GM21576 (cell line): ENCODE data around the gene DEAF1.
"Not testable (repeated sequence)": the region's sequence is repeated elsewhere in the genome, so short reads cannot be mapped to it uniquely, and the experiment has no call there.

Experiments used
- ATAC-seq: cut with Tn5 transposase; IDR thresholded peaks from one replicate; pipeline ENCODE4 v1.9.1; 2021; ENCODE audit warnings: mild to moderate bottlenecking, moderate library complexity; ENCODE audit not compliant: unreplicated experiment

DEAF1 gene

DNA sequence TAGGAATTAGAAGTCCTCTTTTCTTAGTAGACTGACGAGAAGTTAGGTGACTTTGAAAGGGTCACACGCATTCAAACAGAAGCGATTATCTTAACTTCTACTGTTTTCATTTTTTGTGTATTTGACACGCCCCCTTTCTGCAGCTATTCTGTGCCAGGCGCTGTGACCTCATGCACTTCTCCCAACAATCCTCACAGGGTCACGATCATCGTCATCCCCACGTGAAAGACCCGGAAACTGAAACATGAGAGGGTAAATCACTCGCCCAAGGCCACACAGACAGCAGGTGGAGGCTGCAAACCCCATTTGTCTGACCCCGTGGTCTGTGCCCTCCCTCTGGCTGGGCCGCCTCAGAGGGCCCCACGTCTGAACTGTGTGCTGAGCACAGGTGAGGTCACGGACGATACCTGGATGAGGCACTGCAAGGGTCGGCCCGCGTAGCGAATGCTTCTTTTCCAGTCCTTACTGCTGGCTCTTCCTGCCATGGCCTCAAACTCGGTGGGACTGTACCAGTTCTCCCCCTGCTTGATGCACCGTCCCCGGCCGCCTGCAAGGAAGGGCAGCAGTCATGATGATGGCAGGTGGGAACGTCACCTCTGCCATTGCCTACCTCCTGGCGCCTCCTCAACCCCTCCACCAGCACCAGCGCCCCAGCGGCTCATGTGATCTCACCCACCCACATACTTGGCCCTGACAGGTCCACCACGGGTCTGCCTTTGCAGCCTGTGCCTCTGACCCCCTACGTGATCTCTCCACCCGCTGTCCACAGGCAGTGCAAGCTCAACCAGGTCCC is 8.4 kb downstream of the DEAF1 start:
- ATAC-seq = no peak

DNA sequence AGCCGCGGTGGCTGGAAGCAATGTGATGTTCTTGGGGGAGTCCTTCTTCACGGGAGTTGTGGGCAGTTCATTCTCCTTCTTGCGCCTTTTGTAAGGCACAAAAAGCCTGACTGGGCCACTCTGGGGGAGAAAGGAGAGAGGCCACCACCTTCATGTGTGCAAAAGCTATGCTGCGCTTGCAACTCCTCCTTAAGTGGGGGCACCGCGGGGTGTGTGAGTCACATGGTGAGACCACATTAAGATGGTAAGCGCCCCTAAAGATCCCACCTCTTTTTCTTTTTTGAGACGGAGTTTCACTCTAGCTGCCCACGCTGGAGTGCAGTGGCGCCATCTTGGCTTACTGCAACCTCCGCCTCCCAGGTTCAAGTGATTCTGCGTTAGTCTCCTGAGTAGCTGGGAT is 14.1 kb downstream of the DEAF1 start:
- ATAC-seq = no peak

DNA sequence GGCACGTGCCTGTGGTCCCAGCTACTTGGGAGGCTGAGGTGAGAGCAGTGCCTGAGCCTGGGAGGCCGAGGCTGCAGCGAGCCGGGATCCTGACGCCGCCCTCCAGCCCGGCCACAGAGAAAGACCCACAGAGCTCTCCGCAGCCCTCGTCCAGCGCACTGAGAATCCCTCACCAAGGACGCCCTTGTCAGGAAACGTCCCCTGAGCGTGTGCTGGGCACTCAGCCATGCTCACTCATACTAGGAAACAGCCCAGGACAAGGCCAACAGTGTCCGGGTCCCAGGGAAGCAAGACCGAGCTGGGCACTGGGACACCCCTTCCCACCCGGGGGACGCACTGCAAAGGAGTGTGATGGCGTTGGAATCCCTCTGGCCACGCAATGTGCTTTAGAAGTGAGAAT is 14.5 kb downstream of the DEAF1 start:
- ATAC-seq = no peak

GRCh38 chr11:679271-680207 is 15.5 kb downstream of the DEAF1 start:
- no peak for ATAC-seq

DNA sequence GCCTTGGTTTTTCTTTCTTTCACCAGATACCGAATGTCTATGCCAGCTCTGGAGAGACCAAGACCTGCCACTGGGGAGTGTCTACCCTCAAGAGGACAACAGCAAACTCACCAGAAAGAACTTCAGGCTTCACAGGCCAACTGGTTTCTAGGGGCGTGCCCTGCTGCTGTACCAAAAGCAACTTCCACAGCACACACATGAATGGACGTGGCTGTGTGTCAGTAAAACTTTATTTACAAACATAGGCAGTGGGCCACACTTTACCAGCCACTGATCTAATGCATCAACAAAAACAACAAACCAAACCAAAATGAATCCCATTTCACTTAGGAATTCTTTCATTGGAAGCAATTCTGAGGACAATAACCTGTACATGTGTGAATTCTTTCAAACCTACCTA is 16.7 kb downstream of the DEAF1 start:
- ATAC-seq = no peak

DNA sequence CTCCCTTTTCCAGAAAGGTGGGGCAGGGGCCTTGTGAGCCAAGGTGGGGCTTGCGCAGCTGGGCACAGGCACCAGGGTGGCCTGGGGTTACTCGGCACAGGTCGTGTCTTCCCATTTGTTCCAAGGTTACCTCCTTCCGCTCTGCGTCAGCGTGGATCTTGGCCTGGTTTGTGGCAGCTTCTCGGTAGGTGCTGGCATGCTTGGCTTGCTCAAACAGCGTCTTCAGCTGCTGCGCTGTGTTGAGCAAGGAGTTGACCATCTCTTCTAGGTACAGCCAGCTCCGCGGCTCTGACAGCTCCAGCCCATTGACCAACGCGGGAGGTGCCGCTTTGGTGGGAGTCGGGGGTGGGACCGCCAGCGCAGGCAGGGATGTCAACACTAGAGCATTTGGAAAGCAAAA is 20.6 kb downstream of the DEAF1 start:
- ATAC-seq = no peak

DNA sequence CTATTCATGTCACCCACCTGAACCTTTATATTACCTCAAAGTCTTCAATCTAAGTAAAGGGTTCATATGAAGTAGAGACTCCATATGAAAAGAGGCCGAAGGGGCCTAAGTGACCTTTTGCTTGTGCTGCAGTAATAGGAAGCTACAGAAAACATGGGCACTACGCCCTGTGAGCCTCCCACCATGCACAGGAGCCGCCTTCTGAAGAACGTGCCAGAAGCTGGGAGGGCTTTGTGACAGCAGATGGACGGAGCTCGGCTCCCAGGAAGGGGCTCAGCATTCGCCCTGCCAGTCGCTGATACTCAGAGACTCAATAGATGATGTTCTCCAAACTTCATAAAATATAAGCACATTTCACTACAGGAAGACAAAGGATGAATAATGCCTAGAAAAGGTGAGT is 21.2 kb downstream of the DEAF1 start:
- no peak for ATAC-seq

- no peak for ATAC-seq
Observed at GRCh38 chr11:665704-666281, 29.2 kb downstream of the DEAF1 start.

DNA sequence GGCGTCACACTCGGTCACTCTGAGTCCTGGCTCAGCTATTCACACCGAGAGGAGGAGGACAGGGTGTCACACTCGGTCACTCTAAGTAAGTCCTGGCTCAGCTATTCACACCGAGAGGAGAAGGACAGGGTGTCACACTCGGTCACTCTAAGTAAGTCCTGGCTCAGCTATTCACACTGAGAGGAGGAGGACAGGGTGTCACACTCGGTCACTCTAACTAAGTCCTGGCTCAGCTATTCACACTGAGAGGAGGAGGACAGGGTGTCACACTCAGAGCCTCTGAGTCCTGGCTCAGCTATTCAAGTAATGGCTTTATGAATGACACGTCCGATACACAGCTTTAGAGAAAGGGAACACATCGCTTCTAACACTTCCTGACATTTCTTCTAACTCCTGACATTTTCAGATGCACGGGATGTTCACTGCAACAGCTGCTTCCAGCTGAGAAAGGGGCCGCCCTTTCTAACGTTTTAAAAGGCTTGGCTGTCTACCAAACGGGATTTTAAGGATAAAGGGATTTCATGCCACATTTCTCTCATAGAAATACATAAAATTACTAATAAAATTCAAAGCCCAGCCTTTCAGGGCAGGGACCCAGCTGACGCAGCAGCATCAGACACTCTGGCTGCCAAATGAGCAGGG is 29.8 kb downstream of the DEAF1 start:
- ATAC-seq = no peak

DNA sequence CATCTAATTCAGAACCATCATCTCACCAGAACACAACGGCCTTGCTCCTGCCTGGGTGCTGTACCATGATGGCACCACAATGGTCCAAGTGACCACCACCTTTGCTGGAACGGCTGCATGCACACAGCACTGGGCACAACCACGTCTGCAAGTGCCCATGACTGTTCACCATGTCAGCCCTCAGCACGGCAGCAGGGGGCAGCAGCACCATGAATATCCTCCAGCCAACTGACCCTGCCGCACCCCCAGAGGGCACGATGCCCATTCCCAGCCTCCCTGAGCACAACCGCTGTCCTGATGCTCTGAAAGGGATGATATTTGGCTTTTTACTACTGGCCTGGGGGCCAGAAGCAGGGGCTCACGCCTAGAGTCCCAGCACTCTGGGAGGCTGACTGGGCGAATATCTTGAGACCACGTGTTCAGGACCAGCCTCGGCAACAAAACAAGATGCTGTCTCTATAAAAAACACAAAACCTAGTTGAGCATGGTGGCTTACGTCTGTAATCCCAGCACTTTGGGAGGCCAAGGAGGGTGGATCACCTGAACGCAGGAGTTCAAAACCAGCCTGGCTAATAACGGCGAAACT is 32.2 kb downstream of the DEAF1 start:
- ATAC-seq = no peak

GRCh38 chr11:660681-661444 is 34.2 kb downstream of the DEAF1 start:
- ATAC-seq = no peak

DNA sequence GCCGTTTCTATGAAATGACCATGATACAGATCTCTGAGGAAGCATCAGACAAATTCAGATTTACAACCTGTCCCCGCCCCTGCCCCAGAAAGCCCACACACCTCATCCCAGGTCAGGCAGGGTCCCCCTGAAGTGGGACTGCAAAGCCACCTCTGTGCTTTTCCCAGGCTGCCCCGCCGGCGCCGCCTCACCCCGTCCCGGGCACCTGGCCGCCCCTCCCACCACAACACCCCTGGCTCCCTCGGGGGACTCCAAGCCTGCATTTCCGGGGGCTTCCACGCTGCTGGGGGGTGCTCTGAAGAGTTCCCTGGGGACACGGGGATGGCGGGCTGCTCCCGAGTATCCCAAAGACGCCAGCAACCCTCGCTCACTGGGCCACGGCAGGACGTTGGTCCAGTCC is 34.7 kb downstream of the DEAF1 start:
- ATAC-seq = no peak

GRCh38 chr11:659532-660085 is 35.4 kb downstream of the DEAF1 start:
- ATAC-seq = no peak

DNA sequence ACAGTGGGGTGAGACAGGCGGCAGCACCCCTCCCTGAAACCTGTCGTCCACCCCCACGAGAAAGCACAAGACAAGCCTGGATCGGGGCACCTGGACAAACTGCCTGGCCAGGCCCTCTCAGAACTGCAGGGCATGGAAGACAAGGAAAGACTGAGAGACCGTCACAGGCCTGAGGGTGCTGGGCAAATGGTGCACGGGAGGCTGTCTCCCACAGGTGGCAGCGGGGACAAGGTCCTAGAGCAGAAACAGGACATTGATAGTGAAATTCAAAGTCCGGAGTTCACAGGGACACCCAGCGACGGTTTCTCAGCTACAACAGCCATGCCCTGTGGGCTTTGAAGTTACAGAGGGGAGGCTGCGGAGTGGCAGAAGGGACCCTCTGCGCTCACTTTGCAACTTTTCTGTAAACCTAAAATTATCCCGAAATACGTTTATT is 37.3 kb downstream of the DEAF1 start:
- ATAC-seq = no peak

DNA sequence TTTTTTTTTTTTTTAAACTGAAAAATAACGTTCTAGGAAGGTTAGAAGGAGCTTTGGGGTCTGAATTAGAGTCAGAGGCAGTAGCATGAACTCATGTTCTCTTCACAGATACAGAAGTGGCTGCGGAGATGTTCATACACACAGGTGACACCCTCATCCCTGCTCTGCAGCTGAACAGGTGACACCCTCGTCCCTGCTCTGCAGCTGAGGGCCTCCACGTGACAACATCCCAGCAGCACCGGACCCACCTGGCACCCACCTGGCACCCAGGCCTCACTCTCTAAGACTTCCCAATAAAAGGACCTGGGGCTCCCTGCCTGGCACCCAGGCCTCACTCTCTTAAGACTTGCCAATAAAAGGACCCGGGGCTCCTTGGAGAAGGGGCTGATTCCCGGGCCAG is 38.2 kb downstream of the DEAF1 start:
- no peak for ATAC-seq

- ATAC-seq = no peak
Observed at GRCh38 chr11:656426-656825, 38.6 kb downstream of the DEAF1 start.

GRCh38 chr11:655036-655726 is 39.8 kb downstream of the DEAF1 start:
- no peak for ATAC-seq

DNA sequence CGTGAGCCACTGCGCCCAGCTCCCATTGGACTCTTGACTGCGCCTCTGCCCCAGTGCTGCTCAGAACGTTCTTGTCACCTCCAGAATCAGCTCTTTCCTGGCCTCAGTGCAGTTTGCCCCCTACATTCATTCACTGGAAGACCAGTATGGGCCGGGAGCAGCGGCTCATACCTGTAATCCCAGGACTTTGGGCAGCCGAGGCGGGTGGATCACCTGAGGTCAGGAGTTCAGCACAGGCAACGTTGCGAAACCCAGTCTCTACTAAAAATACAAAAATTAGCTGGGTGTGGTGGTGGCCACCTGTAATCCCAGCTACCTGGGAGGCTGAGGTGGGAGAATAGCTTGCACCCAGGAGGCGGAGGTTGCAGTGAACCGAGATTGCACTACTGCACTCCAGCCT is 40.6 kb downstream of the DEAF1 start:
- ATAC-seq = not testable (repeated sequence)

GRCh38 chr11:653837-654236 is 41.2 kb downstream of the DEAF1 start:
- no peak for ATAC-seq
